CD14-positive monocyte (primary cell): ENCODE measurements around the gene CCR7. TPM values are rescaled to one million over a fixed set of nuclear protein-coding genes. Genes with fewer than 3 reads are reported as not detected.
"Not testable (repeated sequence)": the region's sequence is repeated elsewhere in the genome, so short reads cannot be mapped to it uniquely, and the experiment has no call there.

ENCODE experiments used
- DNase-seq, 3 donors: peaks; one replicate each; pipeline ENCODE4 v3.0.0-alpha.2; 2011 to 2022
- H2AFZ ChIP-seq: 2 replicates; pipeline ENCODE4 v1.6.0; 2012; ENCODE audit warnings: mild to moderate bottlenecking, low read depth, low read length, inconsistent platforms; ENCODE audit not compliant: insufficient read depth, poor library complexity, severe bottlenecking
- H3K27ac ChIP-seq, 2 donors: 1 replicate in 1 of 2; 2 replicates in 1 of 2; pipeline ENCODE4 v1.5.1; 2012 to 2013; ENCODE audit warnings: low read length in 2 of 2, control low read depth in 1 of 2, inconsistent platforms in 1 of 2, low read depth in 1 of 2, mild to moderate bottlenecking in 1 of 2
- H3K27me3 ChIP-seq, 2 donors: one replicate each; pipeline versions ENCODE4 v1.6.0 to v1.6.1; 2011 to 2013; ENCODE audit warnings: low read length in 2 of 2; ENCODE audit not compliant: control insufficient read depth in 2 of 2, insufficient read depth in 2 of 2
- H3K36me3 ChIP-seq, 2 donors: replicated peaks in 1 of 2; 1 replicate in 1 of 2; 2 replicates in 1 of 2; pipeline versions ENCODE4 v1.5.1 to v1.6.1; 2012 to 2013; ENCODE audit warnings: low read length in 2 of 2, control low read depth in 1 of 2, inconsistent platforms in 1 of 2, mild to moderate bottlenecking in 1 of 2; ENCODE audit not compliant: insufficient read depth in 2 of 2, control insufficient read depth in 1 of 2
- H3K4me1 ChIP-seq, 2 donors: 1 replicate in 1 of 2; 2 replicates in 1 of 2; pipeline versions ENCODE4 v1.5.1 to v1.6.1; 2012 to 2013; ENCODE audit warnings: low read length in 2 of 2, control low read depth in 1 of 2, inconsistent platforms in 1 of 2, mild to moderate bottlenecking in 1 of 2, moderate library complexity in 1 of 2; ENCODE audit not compliant: insufficient read depth in 2 of 2, control insufficient read depth in 1 of 2
- H3K4me2 ChIP-seq: replicated peaks from 2 replicates; pipeline ENCODE3; 2012; ENCODE audit warnings: low read length, moderate library complexity, mild to moderate bottlenecking; ENCODE audit not compliant: poor library complexity, severe bottlenecking; ENCODE audit errors: extremely low read depth
- H3K4me3 ChIP-seq, 3 experiments: fragments of 200-600 bp in 1 of 3; sonication (generic) in 1 of 3; replicated peaks in 1 of 3; 1 replicate in 2 of 3; 2 replicates in 1 of 3; pipeline ENCODE4 v1.5.1; 2011 to 2013; ENCODE audit warnings: low read length in 3 of 3, mild to moderate bottlenecking in 3 of 3, control low read depth in 2 of 3, low read depth in 2 of 3, inconsistent platforms in 1 of 3, moderate library complexity in 1 of 3
- H3K79me2 ChIP-seq: 2 replicates; pipeline ENCODE4 v1.6.0; 2012; ENCODE audit warnings: mild to moderate bottlenecking, control low read depth, inconsistent platforms, low read length, moderate library complexity; ENCODE audit not compliant: insufficient read depth
- H3K9ac ChIP-seq: 2 replicates; pipeline ENCODE4 v1.6.0; 2017; ENCODE audit warnings: low read length, mild to moderate bottlenecking; ENCODE audit not compliant: insufficient read depth, poor library complexity, severe bottlenecking
- H3K9me3 ChIP-seq, 2 donors: replicated peaks in 1 of 2; 1 replicate in 1 of 2; 2 replicates in 1 of 2; pipeline versions ENCODE4 v1.5.1 to v1.6.1; 2012 to 2013; ENCODE audit warnings: low read length in 2 of 2, control low read depth in 1 of 2; ENCODE audit not compliant: control insufficient read depth in 1 of 2, insufficient read depth in 1 of 2
- H4K20me1 ChIP-seq: 2 replicates; pipeline ENCODE4 v1.6.0; 2012; ENCODE audit warnings: mild to moderate bottlenecking, low read length, control low read depth, moderate library complexity; ENCODE audit not compliant: insufficient read depth
- H3K27ac Mint-ChIP-seq, 7 donors: one replicate each; pipeline ENCODE4 v1.8.0; 2020; ENCODE audit warnings: mild to moderate bottlenecking in 7 of 7, mixed read lengths in 7 of 7, moderate library complexity in 6 of 7, inconsistent platforms in 2 of 7
- H3K27me3 Mint-ChIP-seq, 3 donors: one replicate each; pipeline ENCODE4 v1.8.0; 2021 to 2022; ENCODE audit warnings: low read depth in 3 of 3, mild to moderate bottlenecking in 3 of 3, mixed read lengths in 3 of 3, moderate library complexity in 3 of 3, inconsistent platforms in 1 of 3
- H3K36me3 Mint-ChIP-seq, 2 donors: one replicate each; pipeline ENCODE4 v1.8.0; 2020; ENCODE audit warnings: mixed read lengths in 2 of 2, inconsistent platforms in 1 of 2, mild to moderate bottlenecking in 1 of 2
- H3K4me1 Mint-ChIP-seq: one replicate; pipeline ENCODE4 v1.8.0; 2020; ENCODE audit warnings: mild to moderate bottlenecking, mixed read lengths
- H3K4me3 Mint-ChIP-seq, 2 donors: one replicate each; pipeline ENCODE4 v1.8.0; 2020; ENCODE audit warnings: mild to moderate bottlenecking in 2 of 2, mixed read lengths in 2 of 2, moderate library complexity in 1 of 2
- H3K9me3 Mint-ChIP-seq, 7 donors: one replicate each; pipeline ENCODE4 v1.8.0; 2020 to 2022; ENCODE audit warnings: mixed read lengths in 7 of 7, mild to moderate bottlenecking in 6 of 7, moderate library complexity in 6 of 7, inconsistent platforms in 2 of 7
- CTCF ChIP-seq: fragments of 200-600 bp; IDR thresholded peaks from one replicate; pipeline ENCODE4 v1.8.0; 2022; ENCODE audit warnings: antibody characterized with exemption, mild to moderate bottlenecking
- WGBS: methylation state at CpG from one replicate; pipeline ENCODE4 v1.1.5; 2013; ENCODE audit warnings: missing lambda C conversion rate; ENCODE audit not compliant: insufficient coverage; 5-methylcytosine and 5-hydroxymethylcytosine counted together
- intact Hi-C, 2 donors: fragments of 100-400 bp; cut with micrococcal nuclease; formaldehyde crosslinking; loops; one replicate each; pipeline versions ENCODE4 v1.15.0 to v1.15.1; 2023
- polyA plus RNA-seq, 3 donors: library from polyadenylated mRNA; depleted of rRNA in 1 of 3; unstranded in 2 of 3; stranded (reverse) in 1 of 3; fragments of 300-500 nt in 2 of 3; fragments of >200 nt in 1 of 3; fragmentation: Illumina TruSeq in 2 of 3; gene quantifications; 1 replicate in 2 of 3; 2 replicates in 1 of 3; pipeline ENCODE4 v1.2.3, GENCODE V29; 2012 to 2021

CCR7 gene
- polyA plus RNA-seq, 3 donors: 0.15 to 2.1 (median 1.2) TPM

- H3K27me3 ChIP-seq: no peaks in the 10 kb centered on the region
- no peak for DNase-seq
- H3K79me2 ChIP-seq: no peaks in the 10 kb centered on the region
- Mint-ChIP-seq H3K27me3 (peaks cover 0 to 4% (median 0%) of the 10 kb centered on the region in 3 donors), H3K9me3 (peaks cover 2 to 7% (median 4%) of the 10 kb centered on the region in 7 donors), H3K4me3 (no peak overlapping the region), H3K27ac (no peak overlapping the region), H3K36me3 (no peaks in the 10 kb centered on the region), H3K4me1 (peaks cover 6% of the 10 kb centered on the region)
- no peaks in the 10 kb centered on the region for H3K9me3 ChIP-seq
- no peak overlapping the region for H3K4me2 ChIP-seq
- H3K4me1 ChIP-seq: no peaks in the 10 kb centered on the region
- H3K9ac ChIP-seq: no peak overlapping the region
- H2AFZ ChIP-seq: no peak overlapping the region
- H3K36me3 ChIP-seq: no peaks in the 10 kb centered on the region
- 90% methylated on average over 2 of the region's 3 CpGs for WGBS
- no peak overlapping the region for H3K4me3 ChIP-seq
- H3K27ac ChIP-seq: no peak overlapping the region
- intact Hi-C loops: no loop called here
- no peaks in the 10 kb centered on the region for H4K20me1 ChIP-seq
- TF ChIP-seq CTCF: no peak
Observed at GRCh38 chr17:40590742-40591141, 25.5 kb upstream of the CCR7 start.

GRCh38 chr17:40588552-40588951 lies 23.3 kb upstream of the CCR7 start:
- 100% methylated on average over 1 of the region's 2 CpGs for WGBS
- no peak overlapping the region for H3K4me3 Mint-ChIP-seq
- no peak overlapping the region for H3K27ac Mint-ChIP-seq

GRCh38 chr17:40586264-40586663 lies 21.0 kb upstream of the CCR7 start:
- DNase-seq, H4K20me1 ChIP-seq, H3K27ac Mint-ChIP-seq, H3K27me3 Mint-ChIP-seq, H3K4me3 ChIP-seq, H3K27me3 ChIP-seq, H3K4me3 Mint-ChIP-seq, H3K9me3 ChIP-seq, H3K79me2 ChIP-seq, H3K27ac ChIP-seq, H3K36me3 Mint-ChIP-seq, H3K4me2 ChIP-seq, H2AFZ ChIP-seq, intact Hi-C loops, H3K4me1 ChIP-seq, H3K9ac ChIP-seq, H3K36me3 ChIP-seq: not testable (repeated sequence)
- H3K9me3 Mint-ChIP-seq: peaks cover 9 to 19% (median 13%) of the 10 kb centered on the region in 7 donors
- peaks cover 16% of the 10 kb centered on the region for H3K4me1 Mint-ChIP-seq
- WGBS: 100% methylated on average over 1 of the region's 3 CpGs

More at GRCh38 chr17:40588552-40588951, 23.3 kb upstream of the CCR7 start:
- Mint-ChIP-seq H3K4me1 (peaks cover 6% of the 10 kb centered on the region), H3K27me3 (peaks cover 0 to 4% (median 2%) of the 10 kb centered on the region in 3 donors), H3K9me3 (peaks cover 9 to 19% (median 13%) of the 10 kb centered on the region in 7 donors), H3K36me3 (no peaks in the 10 kb centered on the region)
- H3K4me3 ChIP-seq: no peak overlapping the region
- H3K79me2 ChIP-seq: no peaks in the 10 kb centered on the region
- no peak for DNase-seq
- no peaks in the 10 kb centered on the region for H3K27me3 ChIP-seq
- no peaks in the 10 kb centered on the region for H3K4me1 ChIP-seq
- intact Hi-C loops: no loop called here
- H4K20me1 ChIP-seq: no peaks in the 10 kb centered on the region
- H3K9ac ChIP-seq: no peak overlapping the region
- no peak for TF ChIP-seq CTCF
- no peak overlapping the region for H2AFZ ChIP-seq
- no peaks in the 10 kb centered on the region for H3K36me3 ChIP-seq
- no peak overlapping the region for H3K4me2 ChIP-seq
- no peak overlapping the region for H3K27ac ChIP-seq
- no peaks in the 10 kb centered on the region for H3K9me3 ChIP-seq
